ENCODE measurements around the gene GPR3.

DNA sequence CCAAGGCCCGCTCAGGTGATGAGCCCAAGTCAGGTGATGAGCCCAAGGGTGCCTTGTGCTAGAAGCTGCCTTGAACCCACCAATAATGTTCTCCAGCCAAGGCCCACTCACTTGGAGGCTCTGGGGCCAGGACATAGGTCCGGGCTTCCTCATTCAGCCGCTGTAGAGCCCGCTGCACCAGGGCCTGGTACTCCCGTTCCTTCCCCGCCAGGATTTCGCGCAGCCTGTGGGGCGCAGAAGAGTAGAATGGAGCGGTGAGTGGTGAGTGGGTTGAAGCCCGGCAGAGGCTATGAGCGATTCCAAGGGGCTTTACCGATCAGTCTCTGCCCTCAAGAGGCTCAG is 36.2 kb upstream of the GPR3 start:
- TF ChIP-seq GATA2 (IDR thresholded peaks at IDR 0.05; ENCODE audit: low read depth, low read length): no peak
- TF ChIP-seq GATA3 (IDR thresholded peaks at IDR 0.05; ENCODE audit: low read depth, low read length): no peak
